DOHH2 (cell line): ENCODE results near the gene DHRS7B.

Source experiments
- CTCF ChIP-seq: fragments of 200-600 bp; sonication (generic); IDR thresholded peaks from one replicate; pipeline ENCODE4 v1.5.1; 2014; ENCODE audit warnings: antibody characterized with exemption, mild to moderate bottlenecking, low read depth, low read length; ENCODE audit not compliant: poor library complexity, severe bottlenecking
- EZH2phosphoT487 ChIP-seq: fragments of 200-600 bp; sonication (generic); IDR thresholded peaks from 2 replicates; pipeline ENCODE4 v1.6.1; 2017; ENCODE audit warnings: borderline replicate concordance, mild to moderate bottlenecking, antibody characterized with exemption, low read length, moderate library complexity, mixed read lengths

- TF ChIP-seq CTCF (no peak), EZH2phosphoT487 (no peak)
Measured at GRCh38 chr17:21235921-21236320, 109.2 kb downstream of the DHRS7B start.
